HUES6 (cell line): ENCODE measurements around the gene TLR2.

Source experiments
- H3K27ac ChIP-seq: 2 replicates; pipeline ENCODE4 v1.7.0; 2013; ENCODE audit warnings: low read depth, mild to moderate bottlenecking, low read length, inconsistent platforms
- H3K27me3 ChIP-seq: 2 replicates; pipeline ENCODE4 v1.6.1; 2013; ENCODE audit warnings: low read length; ENCODE audit not compliant: control insufficient read depth, insufficient read depth
- H3K36me3 ChIP-seq: 2 replicates; pipeline ENCODE4 v1.6.1; 2013; ENCODE audit warnings: low read length; ENCODE audit not compliant: control insufficient read depth, insufficient read depth
- H3K4me1 ChIP-seq: 2 replicates; pipeline ENCODE4 v1.6.1; 2013; ENCODE audit warnings: low read length; ENCODE audit not compliant: control insufficient read depth, insufficient read depth
- H3K4me3 ChIP-seq: 2 replicates; pipeline ENCODE4 v1.5.1; 2013; ENCODE audit warnings: low read depth, low read length
- H3K9ac ChIP-seq: one replicate; pipeline ENCODE4 v1.6.1; 2013; ENCODE audit warnings: mild to moderate bottlenecking, low read length
- H3K9me3 ChIP-seq: 2 replicates; pipeline ENCODE4 v1.6.1; 2013; ENCODE audit warnings: low read depth, low read length; ENCODE audit not compliant: control insufficient read depth, insufficient read depth

TLR2 gene

GRCh38 chr4:153731239-153731638 is 47.2 kb downstream of the TLR2 start:
- no peaks in the 10 kb centered on the region for H3K36me3 ChIP-seq
- H3K9me3 ChIP-seq, result no peaks in the 10 kb centered on the region
- H3K27me3 ChIP-seq, result no peaks in the 10 kb centered on the region
- no peak overlapping the region for H3K27ac ChIP-seq
- no peak overlapping the region for H3K4me3 ChIP-seq
- peaks cover 4% of the 10 kb centered on the region; the same call in 1 of the 2 replicates for H3K4me1 ChIP-seq
- no peak overlapping the region for H3K9ac ChIP-seq

GRCh38 chr4:153733751-153734448 is 49.8 kb downstream of the TLR2 start:
- no peaks in the 10 kb centered on the region for H3K27me3 ChIP-seq
- H3K9ac ChIP-seq, result no peak overlapping the region
- H3K36me3 ChIP-seq, result no peaks in the 10 kb centered on the region
- H3K27ac ChIP-seq, result no peak overlapping the region
- H3K4me3 ChIP-seq, result no peak overlapping the region
- no peaks in the 10 kb centered on the region for H3K9me3 ChIP-seq
- peaks cover 4% of the 10 kb centered on the region; the same call in 1 of the 2 replicates for H3K4me1 ChIP-seq

GRCh38 chr4:153735906-153736461 is 51.9 kb downstream of the TLR2 start:
- H3K27ac ChIP-seq, result no peak overlapping the region
- H3K9ac ChIP-seq, result no peak overlapping the region
- peaks cover 4% of the 10 kb centered on the region; the same call in 1 of the 2 replicates for H3K4me1 ChIP-seq
- H3K36me3 ChIP-seq, result 0 out of 2 replicates have a peak, but pooled peaks cover 3% of the 10 kb centered on the region
- H3K27me3 ChIP-seq, result no peaks in the 10 kb centered on the region
- no peak overlapping the region for H3K4me3 ChIP-seq
- peaks cover 5% of the 10 kb centered on the region for H3K9me3 ChIP-seq

GRCh38 chr4:153741541-153741940 is 57.5 kb downstream of the TLR2 start:
- no peak overlapping the region for H3K4me3 ChIP-seq
- peaks cover 6% of the 10 kb centered on the region for H3K9me3 ChIP-seq
- H3K27ac ChIP-seq, result no peak overlapping the region
- no peaks in the 10 kb centered on the region for H3K27me3 ChIP-seq
- no peak overlapping the region for H3K9ac ChIP-seq
- H3K36me3 ChIP-seq, result peaks cover 8% of the 10 kb centered on the region; the same call in 1 of the 2 replicates
- no peaks in the 10 kb centered on the region for H3K4me1 ChIP-seq

- Histone ChIP-seq H3K27ac (no peak overlapping the region), H3K4me1 (no peaks in the 10 kb centered on the region)
These were observed 61.6 kb downstream of the TLR2 start for GRCh38 chr4:153745651-153746050.

GRCh38 chr4:153747406-153747955 is 63.4 kb downstream of the TLR2 start:
- no peak overlapping the region for H3K27ac ChIP-seq
- H3K9ac ChIP-seq, result no peak overlapping the region
- H3K36me3 ChIP-seq, result peaks cover 4% of the 10 kb centered on the region; the same call in 1 of the 2 replicates
- no peak overlapping the region for H3K4me3 ChIP-seq
- H3K9me3 ChIP-seq, result no peaks in the 10 kb centered on the region
- no peaks in the 10 kb centered on the region for H3K27me3 ChIP-seq
- no peaks in the 10 kb centered on the region for H3K4me1 ChIP-seq

More at GRCh38 chr4:153745651-153746050, 61.6 kb downstream of the TLR2 start:
- no peaks in the 10 kb centered on the region for H3K27me3 ChIP-seq
- no peak overlapping the region for H3K9ac ChIP-seq
- H3K9me3 ChIP-seq, result peaks cover 3% of the 10 kb centered on the region
- no peak overlapping the region for H3K4me3 ChIP-seq
- H3K36me3 ChIP-seq, result peaks cover 8% of the 10 kb centered on the region; the same call in 1 of the 2 replicates

- Histone ChIP-seq H3K27ac (no peak overlapping the region), H3K9me3 (no peaks in the 10 kb centered on the region), H3K27me3 (no peaks in the 10 kb centered on the region), H3K36me3 (peaks cover 4% of the 10 kb centered on the region; the same call in 1 of the 2 replicates), H3K4me1 (no peaks in the 10 kb centered on the region), H3K4me3 (no peak overlapping the region), H3K9ac (no peak overlapping the region)
These were observed 64.3 kb downstream of the TLR2 start for GRCh38 chr4:153748378-153748777.

- H3K4me1 ChIP-seq, result no peaks in the 10 kb centered on the region
- H3K27ac ChIP-seq, result no peak overlapping the region
- H3K9me3 ChIP-seq, result peaks cover 11% of the 10 kb centered on the region; the same call in 1 of the 2 replicates
- H3K27me3 ChIP-seq, result no peaks in the 10 kb centered on the region
- 0 out of 2 replicates have a peak, but pooled peaks cover 3% of the 10 kb centered on the region for H3K36me3 ChIP-seq
- H3K4me3 ChIP-seq, result no peak overlapping the region
- H3K9ac ChIP-seq, result no peak overlapping the region
These were observed 66.2 kb downstream of the TLR2 start for GRCh38 chr4:153750197-153750817.

GRCh38 chr4:153755186-153755585 is 71.1 kb downstream of the TLR2 start:
- Histone ChIP-seq H3K27ac (no peak overlapping the region), H3K36me3 (no peaks in the 10 kb centered on the region), H3K4me1 (peaks cover 25% of the 10 kb centered on the region), H3K9ac (no peak overlapping the region), H3K27me3 (peaks cover 10% of the 10 kb centered on the region), H3K9me3 (peaks cover 11% of the 10 kb centered on the region; the same call in 1 of the 2 replicates), H3K4me3 (no peak overlapping the region)
